ENCODE results near the gene DLG1.

DLG1 gene

DNA sequence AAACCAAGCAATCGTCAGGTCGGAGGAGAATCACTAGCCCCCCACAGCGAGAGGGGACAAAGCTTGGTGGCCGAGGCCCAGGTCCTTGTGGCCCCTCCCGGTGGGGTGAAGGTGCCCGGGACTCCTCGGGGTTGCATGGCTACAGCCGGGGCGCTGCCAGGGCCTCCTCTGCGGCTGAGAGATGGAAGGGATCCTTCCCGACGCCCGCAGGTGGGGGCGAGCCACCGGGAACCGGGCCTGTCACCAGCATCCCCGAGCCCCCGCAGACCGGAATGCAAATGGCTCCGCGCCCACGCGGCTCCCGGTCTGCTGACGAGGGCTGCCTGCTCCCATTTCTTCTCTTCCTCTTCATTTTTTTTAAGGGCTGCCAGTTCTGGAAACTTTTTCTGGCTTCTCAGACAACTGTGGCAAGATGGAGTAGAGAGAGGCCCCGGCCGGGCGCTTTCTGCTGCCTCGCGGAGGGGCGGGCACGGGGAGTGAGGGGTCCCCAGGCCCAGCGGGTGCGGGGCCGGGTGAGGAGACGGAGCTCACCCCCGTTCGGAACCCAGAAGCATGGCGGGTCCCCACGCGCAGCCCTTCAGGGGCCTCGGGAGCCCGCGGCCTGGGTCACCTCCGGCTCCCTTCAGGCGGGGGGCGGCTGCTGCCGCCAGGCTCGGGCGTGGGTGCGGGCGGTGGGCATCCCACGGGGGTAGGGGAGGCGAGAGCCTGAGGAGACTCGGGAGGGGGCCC lies 296.3 kb downstream of the DLG1 start:
- Histone ChIP-seq H3K4me1 (ENCODE audit: control extremely low read depth in 1 of 4, control insufficient read depth in 4 of 4, insufficient read depth in 4 of 4, low read length in 3 of 4) (peaks cover 0 to 16% (median 13%) of the 10 kb centered on the region in 4 experiments), H3K4me3 (ENCODE audit: control insufficient read depth in 1 of 7, extremely low read depth in 1 of 7, insufficient read depth in 4 of 7, low read depth in 2 of 7, low read length in 6 of 7) (peak overlapping the region in 6 of 7 experiments; percentile 9 to 78 (median 50)), H3K36me3 (ENCODE audit: control insufficient read depth in 4 of 4, insufficient read depth in 4 of 4, low read length in 3 of 4) (no peaks in the 10 kb centered on the region), H3K27ac (ENCODE audit: insufficient read depth in 1 of 2, low read depth in 1 of 2, low read length in 2 of 2, poor library complexity in 1 of 2, severe bottlenecking in 2 of 2) (no peak overlapping the region), H3K27me3 (replicated peaks in 2 of 5; ENCODE audit: control insufficient read depth in 4 of 5, insufficient read depth in 5 of 5, low read length in 4 of 5) (no peaks in the 10 kb centered on the region), H3K9me3 (ENCODE audit: control extremely low read depth in 1 of 5, control insufficient read depth in 4 of 5, insufficient read depth in 2 of 5, low read depth in 1 of 5, low read length in 4 of 5) (peaks cover 0 to 5% (median 0%) of the 10 kb centered on the region in 5 experiments)
- WGBS (ENCODE audit: insufficient coverage): 27% methylated on average over 45 of the region's 55 CpGs
- POLR2A ChIA-PET: no interaction called here
- CTCF ChIA-PET: interaction anchor here (1.0 to 6.0 kb wide), 8 partner anchors 10 to 186 kb away, joined by 3 to 56 read pairs (median 3); partner anchors contain the start of gene MELTF
- peak in 2 of 3 donors; percentile 12 to 56 for DNase-seq

DNA sequence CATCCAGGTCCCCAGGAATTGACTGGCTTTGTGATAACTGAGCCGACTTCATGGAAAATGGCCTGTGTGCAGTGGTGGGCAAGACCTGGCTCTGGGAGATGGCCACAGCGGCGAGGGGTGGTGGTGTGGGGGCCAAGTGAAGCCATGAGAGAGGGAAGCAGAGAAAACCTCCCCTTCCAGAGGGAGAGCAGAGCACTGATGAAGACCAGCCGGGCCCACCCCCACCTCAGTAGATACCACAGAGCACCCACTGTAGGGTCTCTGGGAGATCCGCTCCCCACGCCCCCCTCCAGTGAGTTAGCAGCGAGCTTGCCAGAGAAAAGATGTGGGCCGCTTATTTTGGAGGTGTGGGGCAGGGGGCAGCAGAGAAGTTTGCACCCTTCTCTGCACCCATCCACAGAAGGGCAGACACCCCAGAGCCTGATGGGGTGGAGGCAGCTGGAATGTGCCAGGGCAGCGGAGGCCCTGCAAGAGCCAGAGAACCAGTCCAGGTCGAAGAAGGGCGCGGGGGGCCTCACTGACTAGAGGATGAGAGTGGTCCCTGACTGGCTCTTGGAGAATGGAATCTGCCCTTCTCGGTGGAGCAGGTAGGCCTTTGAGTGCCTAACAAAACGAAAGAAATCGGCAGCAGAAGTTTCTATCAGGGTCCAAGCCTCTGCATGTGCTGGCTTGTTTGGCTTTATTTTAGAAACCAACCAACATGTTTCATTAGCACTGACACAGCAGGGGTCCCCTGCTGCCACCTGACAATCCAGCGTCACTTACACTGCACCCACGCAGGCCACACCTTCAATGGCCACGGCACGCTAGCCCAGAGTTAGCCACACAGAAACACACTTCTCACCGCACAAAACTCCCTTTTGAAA lies 297.1 kb downstream of the DLG1 start:
- DNase-seq: peak in 1 of 3 donors; percentile 37
- ChIA-PET POLR2A (no interaction called here), CTCF (interaction anchor here (1.0 to 6.0 kb wide), 4 partner anchors 9 to 187 kb away, joined by 3 to 56 read pairs (median 6); partner anchors contain the start of gene MELTF)

DNA sequence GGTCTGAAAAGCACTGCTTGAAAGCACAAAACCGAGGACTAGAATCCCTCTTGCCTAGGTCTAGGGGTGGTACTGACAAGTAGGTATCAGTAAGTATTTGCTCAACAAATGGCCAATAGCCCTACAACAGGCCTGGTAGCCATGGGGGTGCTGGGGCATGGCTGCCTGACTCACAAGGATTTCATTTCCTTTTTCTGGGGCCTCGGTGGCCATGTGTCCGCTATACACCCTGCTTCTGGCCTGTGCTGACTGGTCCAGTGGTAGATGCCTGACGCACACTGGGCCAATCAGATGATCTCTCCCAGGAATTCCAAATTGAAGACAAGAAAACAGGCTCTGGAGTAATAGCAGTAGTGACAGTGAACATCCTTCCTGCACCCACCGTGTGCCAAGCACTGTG lies 298.2 kb downstream of the DLG1 start:
- Histone ChIP-seq H3K27me3 (replicated peaks in 2 of 5; ENCODE audit: control insufficient read depth in 4 of 5, insufficient read depth in 5 of 5, low read length in 4 of 5) (no peaks in the 10 kb centered on the region), H3K27ac (ENCODE audit: insufficient read depth in 1 of 2, low read depth in 1 of 2, low read length in 2 of 2, poor library complexity in 1 of 2, severe bottlenecking in 2 of 2) (no peak overlapping the region), H3K4me3 (ENCODE audit: control insufficient read depth in 1 of 7, extremely low read depth in 1 of 7, insufficient read depth in 4 of 7, low read depth in 2 of 7, low read length in 6 of 7) (no peak overlapping the region), H3K36me3 (ENCODE audit: control insufficient read depth in 4 of 4, insufficient read depth in 4 of 4, low read length in 3 of 4) (no peaks in the 10 kb centered on the region), H3K4me1 (ENCODE audit: control extremely low read depth in 1 of 4, control insufficient read depth in 4 of 4, insufficient read depth in 4 of 4, low read length in 3 of 4) (peaks cover 0 to 16% (median 13%) of the 10 kb centered on the region in 4 experiments), H3K9me3 (ENCODE audit: control extremely low read depth in 1 of 5, control insufficient read depth in 4 of 5, insufficient read depth in 2 of 5, low read depth in 1 of 5, low read length in 4 of 5) (peaks cover 0 to 5% (median 0%) of the 10 kb centered on the region in 5 experiments)
- 98% methylated on average over 4 of the region's 5 CpGs for WGBS (ENCODE audit: insufficient coverage)
- ChIA-PET POLR2A (no interaction called here), CTCF (interaction anchor here (1.1 to 2.6 kb wide), 4 partner anchors 8 to 187 kb away, joined by 3 to 9 read pairs (median 4); no protein-coding TSS in a partner anchor)
- no peak for DNase-seq

More for the DNA sequence above, 297.1 kb downstream of the DLG1 start:
- Histone ChIP-seq H3K4me3 (ENCODE audit: control insufficient read depth in 1 of 7, extremely low read depth in 1 of 7, insufficient read depth in 4 of 7, low read depth in 2 of 7, low read length in 6 of 7) (peak overlapping the region in 1 of 7 experiments; percentile 78), H3K27me3 (replicated peaks in 2 of 5; ENCODE audit: control insufficient read depth in 4 of 5, insufficient read depth in 5 of 5, low read length in 4 of 5) (no peaks in the 10 kb centered on the region), H3K4me1 (ENCODE audit: control extremely low read depth in 1 of 4, control insufficient read depth in 4 of 4, insufficient read depth in 4 of 4, low read length in 3 of 4) (peaks cover 0 to 16% (median 13%) of the 10 kb centered on the region in 4 experiments), H3K27ac (ENCODE audit: insufficient read depth in 1 of 2, low read depth in 1 of 2, low read length in 2 of 2, poor library complexity in 1 of 2, severe bottlenecking in 2 of 2) (no peak overlapping the region), H3K36me3 (ENCODE audit: control insufficient read depth in 4 of 4, insufficient read depth in 4 of 4, low read length in 3 of 4) (no peaks in the 10 kb centered on the region), H3K9me3 (ENCODE audit: control extremely low read depth in 1 of 5, control insufficient read depth in 4 of 5, insufficient read depth in 2 of 5, low read depth in 1 of 5, low read length in 4 of 5) (peaks cover 0 to 5% (median 0%) of the 10 kb centered on the region in 5 experiments)
- WGBS (ENCODE audit: insufficient coverage): 93% methylated on average over 14 of the region's 20 CpGs

DNA sequence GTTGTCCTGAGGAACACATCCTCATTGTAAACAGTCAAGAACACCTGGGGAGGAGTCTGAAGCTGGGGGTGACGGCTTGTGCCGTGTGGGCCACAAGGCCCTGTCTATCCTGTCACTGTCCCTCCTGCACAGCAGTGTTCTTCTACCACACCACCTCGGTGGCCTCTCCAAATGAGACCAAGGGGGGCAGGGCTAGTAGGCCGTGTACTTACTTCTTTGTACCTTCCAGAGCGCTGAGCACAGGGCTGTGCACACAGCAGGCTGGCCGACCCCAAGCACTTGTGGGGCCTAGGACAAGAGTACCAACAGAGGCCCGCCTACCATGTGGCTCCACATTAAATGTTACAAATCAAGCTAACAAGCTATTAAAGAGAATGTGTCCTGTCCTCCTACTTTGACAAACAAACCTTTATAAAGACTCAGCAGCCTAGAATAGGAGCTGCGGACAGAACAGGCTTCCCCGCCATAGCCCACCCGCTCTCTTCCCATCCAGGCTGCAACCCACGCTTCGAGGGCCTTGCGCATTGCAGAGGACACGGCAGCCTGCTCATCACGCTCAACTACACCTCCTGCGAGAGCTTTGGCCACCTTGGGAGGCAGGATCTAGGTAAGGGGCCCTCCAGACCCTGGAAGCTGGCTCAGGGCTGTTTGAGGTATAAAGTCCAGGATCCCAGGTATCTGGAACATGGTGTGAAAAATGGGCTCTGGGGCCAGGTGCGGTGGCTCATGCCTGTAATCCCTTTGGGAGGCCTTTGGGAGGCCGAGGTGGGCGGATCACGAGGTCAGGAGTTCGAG lies 299.2 kb downstream of the DLG1 start:
- CTCF ChIA-PET: interaction anchor here (0.7 to 2.5 kb wide), 5 partner anchors 15 to 188 kb away, joined by 3 to 6 read pairs (median 3); no protein-coding TSS in a partner anchor
- H3K27me3 ChIP-seq (replicated peaks in 2 of 5; ENCODE audit: control insufficient read depth in 4 of 5, insufficient read depth in 5 of 5, low read length in 4 of 5): no peaks in the 10 kb centered on the region
- H3K4me3 ChIP-seq (ENCODE audit: control insufficient read depth in 1 of 7, extremely low read depth in 1 of 7, insufficient read depth in 4 of 7, low read depth in 2 of 7, low read length in 6 of 7): no peak overlapping the region
- peaks cover 0 to 13% (median 11%) of the 10 kb centered on the region in 4 experiments for H3K4me1 ChIP-seq (ENCODE audit: control extremely low read depth in 1 of 4, control insufficient read depth in 4 of 4, insufficient read depth in 4 of 4, low read length in 3 of 4)
- WGBS (ENCODE audit: insufficient coverage): 97% methylated on average over 20 of the region's 21 CpGs
- POLR2A ChIA-PET: no interaction called here
- no peaks in the 10 kb centered on the region for H3K36me3 ChIP-seq (ENCODE audit: control insufficient read depth in 4 of 4, insufficient read depth in 4 of 4, low read length in 3 of 4)
- no peak for DNase-seq
- H3K27ac ChIP-seq (ENCODE audit: insufficient read depth in 1 of 2, low read depth in 1 of 2, low read length in 2 of 2, poor library complexity in 1 of 2, severe bottlenecking in 2 of 2): no peak overlapping the region
- H3K9me3 ChIP-seq (ENCODE audit: control extremely low read depth in 1 of 5, control insufficient read depth in 4 of 5, insufficient read depth in 2 of 5, low read depth in 1 of 5, low read length in 4 of 5): peaks cover 0 to 5% (median 0%) of the 10 kb centered on the region in 5 experiments

DNA sequence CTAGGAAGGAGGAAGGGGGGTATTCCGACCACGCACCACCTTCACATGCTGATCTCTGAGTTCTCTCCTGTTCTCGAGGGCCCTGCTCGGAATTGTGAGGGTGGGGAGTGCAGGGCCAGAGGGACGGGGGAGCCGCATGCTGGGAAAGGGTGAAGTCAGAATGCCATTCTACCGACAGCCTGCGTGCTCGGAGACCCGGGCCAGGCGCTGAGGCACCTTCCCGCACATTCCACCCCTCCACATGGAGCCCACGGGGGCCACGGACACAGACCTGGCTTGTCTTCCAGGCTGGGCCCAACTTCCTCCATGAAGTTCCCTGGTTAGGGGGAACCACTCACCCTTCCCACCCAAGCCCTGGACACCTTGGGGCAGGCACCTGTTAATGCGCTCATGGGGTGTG lies 301.1 kb downstream of the DLG1 start:
- H3K27me3 ChIP-seq (replicated peaks in 2 of 5; ENCODE audit: control insufficient read depth in 4 of 5, insufficient read depth in 5 of 5, low read length in 4 of 5): no peaks in the 10 kb centered on the region
- no peaks in the 10 kb centered on the region for H3K36me3 ChIP-seq (ENCODE audit: control insufficient read depth in 4 of 4, insufficient read depth in 4 of 4, low read length in 3 of 4)
- H3K9me3 ChIP-seq (ENCODE audit: control extremely low read depth in 1 of 5, control insufficient read depth in 4 of 5, insufficient read depth in 2 of 5, low read depth in 1 of 5, low read length in 4 of 5): peaks cover 0 to 5% (median 0%) of the 10 kb centered on the region in 5 experiments
- no peak overlapping the region for H3K4me3 ChIP-seq (ENCODE audit: control insufficient read depth in 1 of 7, extremely low read depth in 1 of 7, insufficient read depth in 4 of 7, low read depth in 2 of 7, low read length in 6 of 7)
- H3K4me1 ChIP-seq (ENCODE audit: control extremely low read depth in 1 of 4, control insufficient read depth in 4 of 4, insufficient read depth in 4 of 4, low read length in 3 of 4): peaks cover 0 to 5% (median under 1%) of the 10 kb centered on the region in 4 experiments
- WGBS (ENCODE audit: insufficient coverage): 98% methylated on average over 14 of the region's 15 CpGs
- ChIA-PET POLR2A (no interaction called here), CTCF (interaction anchor here (0.8 to 1.3 kb wide), 5 partner anchors 11 to 192 kb away, joined by 3 to 4 read pairs (median 3); no protein-coding TSS in a partner anchor)
- no peak for DNase-seq
- H3K27ac ChIP-seq (ENCODE audit: insufficient read depth in 1 of 2, low read depth in 1 of 2, low read length in 2 of 2, poor library complexity in 1 of 2, severe bottlenecking in 2 of 2): no peak overlapping the region

DNA sequence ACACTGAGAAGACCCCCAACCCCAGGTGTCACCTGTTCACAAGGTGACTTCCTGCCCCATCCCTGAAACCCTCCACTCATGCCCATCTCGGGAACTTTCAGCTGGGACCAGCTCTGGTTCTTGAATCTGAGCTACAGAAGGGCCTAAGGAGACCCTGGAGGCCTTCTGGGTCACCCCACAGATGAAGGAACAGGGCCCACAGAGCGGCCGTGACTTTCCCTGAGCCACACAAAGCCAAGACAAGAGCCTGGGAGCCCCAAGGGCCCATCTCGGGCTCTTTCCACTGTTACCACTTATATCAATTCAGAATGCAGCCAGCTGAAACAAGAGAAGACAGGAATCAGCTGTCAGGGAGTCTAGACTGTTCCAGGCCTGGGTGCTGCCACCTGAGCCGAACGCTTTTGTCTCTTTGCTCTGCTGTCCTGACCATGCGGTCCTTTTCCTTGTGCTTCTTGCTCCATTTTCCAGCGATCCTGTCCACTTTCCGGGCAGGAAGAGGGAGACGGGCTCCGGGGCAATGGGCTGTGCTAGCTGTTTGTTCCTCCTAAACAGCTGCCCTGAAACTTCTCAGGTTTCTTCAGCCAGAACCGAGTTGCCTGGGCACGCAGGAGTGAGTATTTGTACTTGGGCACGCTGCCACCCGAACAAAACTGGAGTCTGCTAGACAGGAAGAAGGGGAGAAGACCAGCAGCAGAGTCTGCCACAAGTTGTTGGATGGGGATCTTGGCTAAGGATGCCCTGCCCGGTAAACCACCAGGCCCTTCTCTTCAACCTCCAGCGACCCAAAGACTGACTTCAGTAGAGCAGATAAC lies 301.8 kb downstream of the DLG1 start:
- H3K27ac ChIP-seq (ENCODE audit: insufficient read depth in 1 of 2, low read depth in 1 of 2, low read length in 2 of 2, poor library complexity in 1 of 2, severe bottlenecking in 2 of 2): no peak overlapping the region
- no peak overlapping the region for H3K4me3 ChIP-seq (ENCODE audit: control insufficient read depth in 1 of 7, extremely low read depth in 1 of 7, insufficient read depth in 4 of 7, low read depth in 2 of 7, low read length in 6 of 7)
- H3K9me3 ChIP-seq (ENCODE audit: control extremely low read depth in 1 of 5, control insufficient read depth in 4 of 5, insufficient read depth in 2 of 5, low read depth in 1 of 5, low read length in 4 of 5): peaks cover 0 to 5% (median 0%) of the 10 kb centered on the region in 5 experiments
- H3K36me3 ChIP-seq (ENCODE audit: control insufficient read depth in 4 of 4, insufficient read depth in 4 of 4, low read length in 3 of 4): no peaks in the 10 kb centered on the region
- H3K4me1 ChIP-seq (ENCODE audit: control extremely low read depth in 1 of 4, control insufficient read depth in 4 of 4, insufficient read depth in 4 of 4, low read length in 3 of 4): peaks cover 0 to under 1% (median 0%) of the 10 kb centered on the region in 4 experiments
- no peak for DNase-seq
- no peaks in the 10 kb centered on the region for H3K27me3 ChIP-seq (replicated peaks in 2 of 5; ENCODE audit: control insufficient read depth in 4 of 5, insufficient read depth in 5 of 5, low read length in 4 of 5)
- ChIA-PET CTCF (interaction anchor here (0.8 to 1.3 kb wide), 3 partner anchors 13 to 192 kb away, joined by 3 to 4 read pairs (median 3); no protein-coding TSS in a partner anchor), POLR2A (no interaction called here)
- 88% methylated on average over 14 of the region's 17 CpGs for WGBS (ENCODE audit: insufficient coverage)

All from common myeloid progenitor, CD34-positive (primary cell).